Measurements from ENCODE around the gene USP20. TPM values are rescaled to one million over a fixed set of nuclear protein-coding genes. Genes with fewer than 3 reads are reported as not detected.
A peak's percentile ranks its signal among the peaks of the same experiment; 100 is the strongest.

USP20 gene
- 10 to 100 TPM in 8 of 9 donors, 1 to 10 TPM in 1; 8.3 to 50.1 (median 34.1) TPM for total RNA-seq
- 10 to 100 TPM; 14.0 to 73.4 (median 69.5) TPM for polyA plus RNA-seq
- long read RNA-seq, donor 1 = 0 reads
- long read RNA-seq, donor 2, full-length matches to known transcripts = 1 of 1 reads
- long read RNA-seq, donor 2, partial matches to known transcripts = 0 of 1 reads
- long read RNA-seq, donor 2, other reads (novel, unspliced or antisense) = 0 of 1 reads
- long read RNA-seq, donor 3, partial matches to known transcripts = 11 of 11 reads
- long read RNA-seq, donor 3, other reads (novel, unspliced or antisense) = 0 of 11 reads
- long read RNA-seq, donor 4, full-length matches to known transcripts = 1 of 5 reads
- long read RNA-seq, donor 4, partial matches to known transcripts = 2 of 5 reads
- long read RNA-seq, donor 4, other reads (novel, unspliced or antisense) = 2 of 5 reads
- long read RNA-seq, donor 5, full-length matches to known transcripts = 73 of 134 reads
- long read RNA-seq, donor 5, partial matches to known transcripts = 22 of 134 reads
- long read RNA-seq, donor 5, other reads (novel, unspliced or antisense) = 39 of 134 reads
- long read RNA-seq, donor 6, full-length matches to known transcripts = 2 of 4 reads
- long read RNA-seq, donor 6, partial matches to known transcripts = 1 of 4 reads
- long read RNA-seq, donor 6, other reads (novel, unspliced or antisense) = 1 of 4 reads
- long read RNA-seq, donor 7, partial matches to known transcripts = 22 of 30 reads
- long read RNA-seq, donor 7, other reads (novel, unspliced or antisense) = 8 of 30 reads
- long read RNA-seq, donor 8 = 0 reads
- long read RNA-seq, donor 9 = 0 reads
- long read RNA-seq, donor 10 = 0 reads

- Histone ChIP-seq H3K36me3 (replicated peaks in 1 of 2) (peaks cover 0 to 27% of the 10 kb centered on the region in 2 donors), H3K4me1 (replicated peaks in 1 of 2) (peaks cover 24 to 45% of the 10 kb centered on the region in 2 donors), H3K27me3 (no peaks in the 10 kb centered on the region), H3K9me3 (replicated peaks in 1 of 3) (no peaks in the 10 kb centered on the region), H3K4me3 (peak within 1 kb of the TSS; percentile 52 to 83 (median 74)), H3K27ac (peak within 1 kb of the TSS; percentile 17 to 90 (median 86))
- peak; percentile 95 to 98 (median 97) for DNase-seq
- peak; percentile 92 to 95 for TF ChIP-seq POLR2A (IDR thresholded peaks at IDR 0.05)
- no peak for TF ChIP-seq CTCF (IDR thresholded peaks at IDR 0.05)
- intact Hi-C loops (cut with DNase I) = no loop called here
- 0 to 1% (median 0%) methylated on average over 13 to 81 of the region's 81 CpGs for WGBS, 4 donors
Observed at GRCh38 chr9:129835128-129835859, at the start of gene USP20, which contains the start of gene C9orf78. Gene USP20 (plus strand): TSS chr9:129835458. CDS start chr9:129852556, 17,098 bp downstream. Gene C9orf78 (minus strand): TSS chr9:129835275. CDS start chr9:129835221, 54 bp downstream.

GRCh38 chr9:129785866-129786265, 49.4 kb upstream of the USP20 start:
- no peak overlapping the region for H3K4me3 ChIP-seq
- peaks cover 7% of the 10 kb centered on the region for H3K27me3 ChIP-seq
- no peaks in the 10 kb centered on the region for H3K4me1 ChIP-seq (replicated peaks in 1 of 2)
- no peak overlapping the region for H3K27ac ChIP-seq
- no peak for TF ChIP-seq POLR2A (IDR thresholded peaks at IDR 0.05)
- no peak for TF ChIP-seq CTCF (IDR thresholded peaks at IDR 0.05)
- no peaks in the 10 kb centered on the region for H3K9me3 ChIP-seq (replicated peaks in 1 of 3)
- intact Hi-C loops (cut with DNase I) = loop anchor here (2.0 to 5.0 kb wide), 2 partner anchors 49 to 139 kb away; no protein-coding TSS in a partner anchor
- DNase-seq = no peak
- H3K36me3 ChIP-seq (replicated peaks in 1 of 2) = no peaks in the 10 kb centered on the region
- WGBS, 4 donors = 63 to 91% (median 87%) methylated on average over 1 of the region's 1 CpG

GRCh38 chr9:129786481-129786880, 48.8 kb upstream of the USP20 start:
- intact Hi-C loops (cut with DNase I) = loop anchor here in 1 of 2 donors (5.0 kb wide), 1 partner anchor 139 kb away; no protein-coding TSS in a partner anchor
- no peaks in the 10 kb centered on the region for H3K9me3 ChIP-seq (replicated peaks in 1 of 3)
- H3K4me3 ChIP-seq = no peak overlapping the region
- TF ChIP-seq CTCF (IDR thresholded peaks at IDR 0.05) = no peak
- TF ChIP-seq POLR2A (IDR thresholded peaks at IDR 0.05) = no peak
- 78 to 80% (median 78%) methylated on average over 10 of the region's 10 CpGs for WGBS, 4 donors
- H3K4me1 ChIP-seq (replicated peaks in 1 of 2) = no peaks in the 10 kb centered on the region
- DNase-seq = no peak
- no peaks in the 10 kb centered on the region for H3K36me3 ChIP-seq (replicated peaks in 1 of 2)
- peaks cover 7% of the 10 kb centered on the region for H3K27me3 ChIP-seq
- H3K27ac ChIP-seq = no peak overlapping the region
